HG03045 (cell line): ENCODE measurements around the gene LHFPL3.

Source experiments
- ATAC-seq: cut with Tn5 transposase; IDR thresholded peaks from one replicate; pipeline ENCODE4 v1.9.1; 2021; ENCODE audit warnings: mild to moderate bottlenecking, moderate library complexity; ENCODE audit not compliant: unreplicated experiment

The LHFPL3 gene

GRCh38 chr7:104469166-104469820 is 140.9 kb downstream of the LHFPL3 start:
- ATAC-seq: no peak

GRCh38 chr7:104480529-104480928 is 152.1 kb downstream of the LHFPL3 start:
- ATAC-seq: no peak

- no peak for ATAC-seq
Observed at GRCh38 chr7:104482362-104483037, 154.1 kb downstream of the LHFPL3 start.

GRCh38 chr7:104486931-104487330 is 158.5 kb downstream of the LHFPL3 start:
- ATAC-seq: no peak

GRCh38 chr7:104487642-104488041 is 159.2 kb downstream of the LHFPL3 start:
- ATAC-seq: no peak

GRCh38 chr7:104497379-104497967 is 169.1 kb downstream of the LHFPL3 start:
- no peak for ATAC-seq

GRCh38 chr7:104499975-104500374 is 171.6 kb downstream of the LHFPL3 start:
- ATAC-seq: no peak

- no peak for ATAC-seq
Observed at GRCh38 chr7:104509874-104510273, 181.5 kb downstream of the LHFPL3 start.

GRCh38 chr7:104524853-104525252 is 196.4 kb downstream of the LHFPL3 start:
- no peak for ATAC-seq

- no peak for ATAC-seq
Observed at GRCh38 chr7:104528142-104528541, 199.7 kb downstream of the LHFPL3 start.

- no peak for ATAC-seq
Observed at GRCh38 chr7:104529567-104529966, 201.2 kb downstream of the LHFPL3 start.

- no peak for ATAC-seq
Observed at GRCh38 chr7:104530251-104530650, 201.8 kb downstream of the LHFPL3 start.

GRCh38 chr7:104534149-104534548 is 205.7 kb downstream of the LHFPL3 start:
- ATAC-seq: no peak

- ATAC-seq: no peak
Observed at GRCh38 chr7:104535841-104536240, 207.4 kb downstream of the LHFPL3 start.

- ATAC-seq: no peak
Observed at GRCh38 chr7:104536956-104537355, 208.6 kb downstream of the LHFPL3 start.

- no peak for ATAC-seq
Observed at GRCh38 chr7:104538152-104538551, 209.7 kb downstream of the LHFPL3 start.

GRCh38 chr7:104541897-104542296 is 213.5 kb downstream of the LHFPL3 start:
- ATAC-seq: no peak

GRCh38 chr7:104548861-104549260 is 220.5 kb downstream of the LHFPL3 start:
- ATAC-seq: no peak

GRCh38 chr7:104550362-104550761 is 222.0 kb downstream of the LHFPL3 start:
- ATAC-seq: no peak

GRCh38 chr7:104551226-104551625 is 222.8 kb downstream of the LHFPL3 start:
- no peak for ATAC-seq

GRCh38 chr7:104552102-104552501 is 223.7 kb downstream of the LHFPL3 start:
- no peak for ATAC-seq

- no peak for ATAC-seq
Observed at GRCh38 chr7:104553074-104553473, 224.7 kb downstream of the LHFPL3 start.
